HG03460 (cell line): ENCODE results near the gene CES1.
"Not testable (repeated sequence)": the region's sequence is repeated elsewhere in the genome, so short reads cannot be mapped to it uniquely, and the experiment has no call there.

Experiments
- ATAC-seq: cut with Tn5 transposase; IDR thresholded peaks from one replicate; pipeline ENCODE4 v1.9.1; 2021; ENCODE audit not compliant: unreplicated experiment

CES1 gene

DNA sequence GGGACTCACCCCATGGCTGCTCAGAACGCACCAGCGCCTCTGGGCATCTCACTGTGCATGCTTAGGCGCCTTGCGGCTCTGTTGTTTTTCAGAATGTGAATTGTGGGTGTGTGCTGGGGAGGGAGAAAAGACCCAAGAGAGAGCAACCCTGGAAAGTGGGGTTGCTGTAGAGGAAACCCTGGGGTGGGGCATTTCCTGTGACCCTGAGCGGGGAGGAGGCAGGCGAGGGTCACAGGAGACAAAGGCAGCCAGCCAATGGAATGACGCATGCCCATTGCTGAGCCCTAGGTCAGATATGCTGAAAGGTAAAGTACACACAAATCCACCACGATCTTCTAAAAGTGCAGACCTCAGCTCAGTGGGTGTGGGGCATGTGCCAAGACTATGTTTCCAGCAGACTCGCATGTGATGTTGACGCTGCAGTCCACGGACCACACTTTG lies 39.9 kb downstream of the CES1 start:
- ATAC-seq: not testable (repeated sequence)

DNA sequence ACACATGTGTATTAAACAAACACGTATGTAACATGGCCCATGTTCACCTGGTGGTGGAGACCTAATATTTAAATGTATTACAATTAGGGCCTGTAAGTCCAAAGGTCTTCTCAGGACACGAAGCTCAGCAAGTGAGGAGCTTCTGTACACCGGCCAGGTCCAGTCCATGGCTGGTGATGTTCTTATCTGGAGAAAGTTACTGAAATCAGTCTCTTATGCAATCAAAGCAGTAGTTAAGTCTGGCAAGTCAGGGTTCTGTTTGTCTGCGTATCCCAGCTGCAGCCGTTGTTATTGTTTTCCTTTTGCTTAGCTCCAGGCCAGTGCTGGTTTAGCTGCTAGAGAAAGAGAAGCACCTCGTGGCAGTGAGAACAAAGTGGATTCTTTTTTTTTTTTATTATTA lies 41.4 kb downstream of the CES1 start:
- not testable (repeated sequence) for ATAC-seq

DNA sequence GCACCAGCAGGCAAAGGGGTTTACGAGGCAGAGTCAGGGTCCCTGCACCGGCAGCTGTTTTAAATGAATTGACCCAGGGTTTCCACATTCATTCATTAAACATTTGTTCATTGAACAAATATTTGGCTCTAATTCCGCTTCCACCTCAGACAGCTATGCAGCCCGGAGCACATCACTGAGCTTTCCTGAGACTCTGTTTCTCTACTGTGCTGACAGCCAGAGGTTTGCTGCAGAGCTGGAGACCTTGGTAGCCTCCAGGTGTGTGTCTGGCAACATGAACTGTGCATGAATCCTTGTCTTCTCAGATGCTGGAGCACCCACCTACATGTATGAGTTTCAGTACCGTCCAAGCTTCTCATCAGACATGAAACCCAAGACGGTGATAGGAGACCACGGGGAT lies 42.7 kb downstream of the CES1 start:
- not testable (repeated sequence) for ATAC-seq

DNA sequence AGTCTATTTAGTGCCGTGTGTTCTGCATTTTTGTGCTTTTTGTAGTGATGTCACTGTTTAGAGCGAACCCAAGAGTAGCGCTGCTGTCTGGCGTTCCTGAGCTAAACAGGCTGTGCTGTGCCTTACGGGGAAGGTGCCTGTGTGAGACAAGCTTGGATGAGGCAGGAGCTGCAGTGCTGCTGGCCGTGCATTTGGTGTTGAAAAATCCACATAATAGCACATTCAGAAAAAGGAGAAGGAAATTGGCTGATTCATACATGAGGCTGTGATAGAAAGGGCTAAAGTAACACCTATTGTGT lies 50.2 kb downstream of the CES1 start:
- ATAC-seq: not testable (repeated sequence)

DNA sequence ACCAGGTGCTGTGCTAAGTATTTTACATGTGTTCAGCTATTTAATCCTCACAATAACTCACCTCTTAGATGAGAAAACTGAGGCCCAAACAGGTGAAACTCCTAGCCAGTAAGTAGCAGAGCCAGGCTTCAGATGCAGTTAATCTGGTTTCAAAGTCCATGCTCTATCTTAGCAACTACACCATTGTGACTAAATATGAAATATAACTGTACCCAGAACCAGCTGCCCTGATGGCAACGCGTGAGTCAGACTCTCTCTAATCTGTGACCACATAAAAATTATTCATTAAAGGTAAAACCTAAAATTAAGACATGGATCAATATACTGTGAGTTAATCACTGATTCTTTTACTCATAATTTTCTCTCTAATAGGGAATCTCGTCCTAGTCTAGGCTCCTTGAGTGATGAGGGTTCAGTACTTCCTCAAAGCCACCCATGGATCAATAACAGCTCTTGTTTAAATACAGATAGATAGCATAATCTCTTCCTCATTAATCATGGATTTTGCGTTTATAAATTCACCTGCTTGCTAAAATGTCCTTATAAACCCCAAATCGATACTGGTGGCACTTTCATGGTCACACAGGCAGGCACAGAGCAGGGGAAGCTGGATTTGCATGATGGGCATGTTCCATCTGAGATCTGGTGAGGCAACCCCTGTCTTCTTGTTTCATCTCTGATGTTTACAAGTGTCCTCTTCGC lies 50.7 kb downstream of the CES1 start:
- ATAC-seq: not testable (repeated sequence)

DNA sequence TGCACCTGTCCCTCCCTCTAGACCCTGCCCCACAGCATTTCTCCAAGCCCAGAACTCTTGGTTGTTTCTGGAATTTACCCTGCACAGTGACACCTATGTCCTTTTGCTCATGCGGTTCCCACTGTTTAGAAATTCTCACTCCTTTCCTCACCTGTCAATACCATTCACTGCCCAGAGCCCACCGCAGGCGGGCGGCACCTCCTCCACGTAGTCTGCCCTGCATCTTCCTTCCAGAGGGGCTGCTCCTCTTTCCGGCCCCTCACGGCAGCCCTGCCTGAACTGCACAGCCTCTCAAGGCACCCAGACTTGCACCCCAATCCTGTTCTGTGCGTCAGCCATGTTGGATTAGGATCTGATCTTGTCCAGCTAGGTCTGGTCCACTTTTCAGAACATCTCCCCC lies 51.4 kb downstream of the CES1 start:
- ATAC-seq: not testable (repeated sequence)

DNA sequence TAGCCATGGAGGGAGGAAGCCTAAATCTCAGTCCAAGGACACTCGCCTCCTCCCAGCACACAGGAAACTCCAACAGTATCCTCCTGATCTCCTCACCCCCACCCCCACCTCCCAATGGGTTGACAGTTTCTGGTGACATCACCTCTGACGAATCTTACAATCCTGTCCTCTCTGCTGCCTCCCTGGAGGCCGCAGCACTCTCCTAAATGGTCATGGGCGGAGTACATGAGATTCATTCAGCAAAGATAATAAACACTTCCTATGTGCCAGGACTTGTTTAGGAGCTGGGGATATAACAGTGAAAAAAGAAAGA lies 52.8 kb downstream of the CES1 start:
- ATAC-seq: not testable (repeated sequence)

DNA sequence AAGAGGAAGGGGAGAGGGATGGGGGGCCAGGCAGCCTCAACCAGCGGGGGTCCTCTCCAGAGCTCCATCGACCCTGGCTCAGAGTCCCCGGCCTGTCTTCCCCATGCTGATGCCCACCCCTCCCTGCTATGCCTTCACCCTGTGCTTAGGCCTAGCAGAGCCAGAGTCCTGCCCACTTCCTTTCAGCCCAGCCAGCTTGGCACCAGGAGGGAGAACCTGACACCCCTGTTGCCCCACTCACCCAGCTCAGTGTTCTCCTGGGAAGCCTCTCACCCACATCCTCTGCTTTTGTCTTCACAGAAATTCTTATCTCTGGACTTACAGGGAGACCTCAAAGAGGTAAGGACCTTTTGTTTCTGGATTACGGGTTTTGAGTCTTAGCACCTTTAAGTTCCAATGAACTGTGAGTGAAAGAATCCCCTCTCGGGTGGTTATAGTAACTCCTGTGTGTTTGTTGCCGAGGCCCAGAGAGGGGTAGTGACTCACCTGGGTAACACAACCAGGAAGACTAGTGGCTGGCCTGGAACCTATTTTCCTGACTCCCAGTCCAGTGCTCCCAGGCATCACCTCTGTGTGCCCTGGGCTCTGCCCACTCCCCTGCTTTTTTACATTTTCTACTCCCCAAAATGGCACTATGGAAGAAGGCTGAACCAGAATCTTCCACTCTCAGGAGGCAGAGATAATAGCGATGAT lies 53.3 kb downstream of the CES1 start:
- ATAC-seq: no peak

DNA sequence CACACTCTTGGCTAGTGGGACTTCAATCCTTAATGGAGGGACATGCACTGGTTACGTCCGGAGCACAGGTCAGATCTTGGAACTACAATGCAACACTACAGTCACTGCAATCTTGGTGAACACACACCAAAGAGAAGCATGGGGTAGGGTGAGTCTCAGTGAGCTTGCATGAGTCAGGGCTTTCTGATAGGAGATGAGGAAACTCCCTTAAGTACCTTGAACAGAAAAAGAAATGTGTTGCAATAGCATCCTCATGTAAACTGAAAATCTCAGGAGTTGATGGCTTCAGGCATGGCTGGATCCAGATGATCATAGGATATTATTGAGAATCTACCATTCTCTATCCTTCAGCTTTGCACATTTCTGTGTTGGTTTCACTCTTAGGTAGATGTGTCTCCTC lies 54.1 kb downstream of the CES1 start:
- no peak for ATAC-seq

DNA sequence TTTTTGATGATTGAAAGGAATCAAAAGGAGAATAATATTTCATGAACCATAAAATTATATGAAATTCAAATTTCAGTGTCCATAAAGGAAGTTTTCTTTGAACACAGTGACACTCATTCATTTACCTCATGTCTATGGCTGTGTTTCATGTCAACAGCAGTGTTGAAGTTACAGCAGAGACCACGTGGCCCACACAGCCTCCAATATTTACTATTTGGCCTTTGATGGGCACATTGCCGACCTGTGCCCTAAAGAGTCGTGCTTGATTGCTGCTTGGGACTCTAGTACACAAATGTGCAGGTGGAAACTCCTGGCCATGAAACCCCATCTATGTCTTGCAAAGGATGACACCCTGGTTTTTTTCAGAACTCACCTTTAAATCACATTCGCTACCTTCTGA lies 57.0 kb downstream of the CES1 start:
- ATAC-seq: no peak

DNA sequence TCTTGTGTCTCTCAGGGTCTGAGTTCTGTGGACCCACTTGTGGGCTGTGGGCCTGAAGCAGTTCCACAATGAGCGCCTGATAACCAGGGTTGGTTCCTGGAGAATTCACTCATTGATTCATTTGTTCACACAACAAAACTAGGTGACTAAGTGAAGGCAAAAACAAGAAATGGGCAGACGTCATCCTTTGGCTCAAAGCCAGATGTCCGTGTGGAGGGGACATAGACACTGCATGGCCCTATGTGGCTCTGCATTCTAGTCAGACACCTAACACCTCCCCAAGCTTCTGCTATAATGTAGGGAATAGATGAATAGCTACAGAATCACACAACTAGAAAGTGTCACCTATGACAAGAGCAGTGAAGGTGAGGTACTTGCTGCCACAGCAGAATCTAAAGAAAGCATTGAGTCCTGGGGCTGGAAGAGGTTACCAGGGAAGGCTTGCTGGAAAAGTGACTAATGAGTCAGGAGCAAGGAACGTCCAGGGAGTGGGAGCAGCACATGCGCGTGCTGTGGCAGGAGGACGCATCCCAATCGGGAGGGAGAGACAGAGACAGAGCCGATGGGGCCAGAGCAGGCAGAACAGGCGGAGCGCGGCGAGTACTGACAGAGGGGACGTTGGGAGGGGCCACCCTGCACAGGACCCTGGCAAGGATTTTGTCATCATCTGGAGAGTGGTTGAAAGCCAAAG lies 58.9 kb downstream of the CES1 start:
- no peak for ATAC-seq

DNA sequence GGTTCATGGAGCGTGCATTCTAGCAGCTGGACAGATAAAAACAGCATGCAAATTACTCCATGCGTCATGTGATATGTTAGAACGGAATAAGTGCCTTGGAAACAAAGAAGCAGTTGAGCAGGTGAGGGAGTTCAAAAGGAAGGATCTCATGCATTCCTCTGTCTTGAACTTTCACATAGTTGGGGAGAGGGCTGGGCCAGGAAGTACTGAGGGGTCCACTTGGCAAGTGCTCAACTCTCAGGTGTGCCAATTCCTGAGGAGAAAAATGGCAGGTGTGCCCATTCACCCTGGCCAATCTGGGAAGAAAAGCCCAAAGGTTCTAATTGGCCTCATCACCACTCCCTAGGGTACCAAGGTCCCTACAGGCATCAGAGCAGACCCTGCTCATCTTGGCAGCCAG lies 67.7 kb downstream of the CES1 start:
- no peak for ATAC-seq

DNA sequence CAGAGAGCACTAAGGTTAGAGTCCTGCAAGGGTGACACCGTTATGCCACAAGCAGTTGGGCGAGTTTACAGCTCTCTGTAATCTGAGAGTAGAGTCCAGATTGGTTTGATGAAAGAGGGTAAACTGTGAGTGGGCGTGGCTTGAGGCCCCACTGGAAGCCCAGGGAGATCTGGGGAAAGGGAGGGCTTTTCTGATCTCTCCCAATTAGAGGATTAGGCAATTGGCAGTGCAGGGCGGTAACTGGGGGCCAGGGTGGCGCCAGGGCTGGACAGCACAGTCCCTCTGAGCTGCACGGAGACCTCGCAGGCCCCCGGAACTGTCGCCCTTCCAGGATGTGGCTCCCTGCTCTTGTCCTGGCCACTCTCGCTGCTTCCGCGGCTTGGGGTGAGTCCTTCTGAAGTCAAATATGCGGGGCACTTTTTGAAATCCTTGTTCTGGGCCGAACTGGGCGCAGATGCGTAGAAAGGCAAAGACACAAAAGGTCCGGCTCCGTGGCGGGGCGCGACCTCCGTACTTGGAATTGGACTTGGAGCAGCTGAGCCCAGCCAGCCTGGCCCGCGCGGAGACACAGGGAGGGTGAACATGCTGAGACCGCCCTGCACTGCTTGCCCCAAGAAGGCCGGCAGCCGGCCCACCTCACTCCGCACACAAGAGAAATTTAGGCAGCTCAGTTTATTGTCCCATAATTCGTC lies 72.4 kb downstream of the CES1 start:
- no peak for ATAC-seq

DNA sequence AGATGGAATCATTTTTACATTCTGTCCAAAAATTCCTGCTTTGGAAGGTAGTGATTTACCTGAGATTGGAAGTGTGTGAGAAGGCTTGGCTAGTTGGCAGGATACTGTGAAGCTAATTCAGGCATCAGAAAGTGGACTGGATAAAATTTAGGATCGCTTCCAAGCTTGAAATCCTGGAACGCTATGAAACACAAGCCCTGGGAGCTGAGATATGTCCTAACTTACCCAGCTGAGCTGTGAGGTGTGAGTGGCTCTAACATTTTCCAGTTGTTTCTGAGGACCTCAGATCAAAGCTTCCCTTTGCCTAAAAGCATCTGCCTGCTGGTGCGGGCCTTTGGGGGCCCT lies 73.0 kb downstream of the CES1 start:
- ATAC-seq: not testable (repeated sequence)

DNA sequence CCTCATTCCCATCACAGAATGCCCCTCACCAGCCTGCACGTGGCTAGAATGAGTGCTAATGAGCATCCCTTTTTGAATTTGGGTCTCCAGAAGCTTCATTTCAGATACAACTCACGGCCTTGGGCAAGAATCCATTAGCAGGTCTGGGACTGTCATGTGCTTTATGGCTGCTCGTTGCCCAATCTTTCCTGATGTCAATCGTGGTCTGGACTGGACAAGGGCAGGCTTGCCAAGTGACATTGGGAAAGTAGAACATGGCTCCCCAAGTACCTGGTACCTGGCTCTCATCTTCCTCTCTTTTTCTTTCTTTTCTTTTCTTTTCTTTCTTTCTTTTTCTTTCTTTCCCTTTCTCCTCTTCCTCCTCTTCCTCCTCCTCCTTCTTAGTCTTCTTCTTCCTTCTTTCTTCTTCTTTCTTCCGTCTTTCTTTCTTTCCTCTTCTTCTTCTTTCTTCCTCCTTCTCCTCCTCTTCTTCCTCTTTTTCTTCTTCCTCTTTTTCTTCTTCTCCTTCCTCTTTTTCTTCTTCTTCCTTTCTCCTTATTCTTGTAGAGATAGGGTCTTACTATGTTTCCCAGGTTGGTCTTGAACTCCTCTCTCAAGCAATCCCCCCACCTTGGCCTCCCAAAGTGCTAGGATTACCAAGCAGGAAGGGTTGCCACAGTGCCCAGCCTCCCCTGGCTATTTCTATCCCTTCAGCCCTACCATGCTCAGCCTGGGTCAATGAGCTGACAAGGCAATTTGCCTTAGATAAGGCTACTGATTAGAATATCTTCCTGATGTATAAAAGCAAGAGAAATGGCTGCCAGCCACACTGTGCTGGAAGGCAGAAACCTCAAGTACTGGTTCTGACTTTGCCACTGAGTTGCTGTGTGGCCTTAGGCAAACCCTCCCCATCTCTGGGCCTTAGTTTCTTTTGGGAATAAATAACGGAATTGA lies 75.0 kb downstream of the CES1 start:
- not testable (repeated sequence) for ATAC-seq

DNA sequence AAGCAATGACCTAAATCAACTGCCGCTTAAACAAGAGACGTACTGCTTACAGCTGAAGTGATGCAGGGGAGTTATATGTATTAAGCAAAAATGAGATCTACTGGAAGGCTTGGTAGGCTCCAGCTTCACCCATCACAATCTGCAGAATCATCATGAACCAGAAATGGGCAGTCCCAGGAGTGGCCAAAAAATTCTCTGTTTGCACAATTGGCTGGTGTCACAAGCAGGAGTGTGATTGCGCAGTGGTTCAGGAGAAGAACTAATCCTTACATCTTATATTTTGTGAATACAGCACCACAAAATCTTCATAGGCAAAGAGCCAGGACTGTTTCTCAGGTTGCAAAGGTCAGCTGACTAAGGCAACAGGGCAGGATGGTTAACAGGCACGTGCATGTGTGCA lies 75.9 kb downstream of the CES1 start:
- no peak for ATAC-seq

DNA sequence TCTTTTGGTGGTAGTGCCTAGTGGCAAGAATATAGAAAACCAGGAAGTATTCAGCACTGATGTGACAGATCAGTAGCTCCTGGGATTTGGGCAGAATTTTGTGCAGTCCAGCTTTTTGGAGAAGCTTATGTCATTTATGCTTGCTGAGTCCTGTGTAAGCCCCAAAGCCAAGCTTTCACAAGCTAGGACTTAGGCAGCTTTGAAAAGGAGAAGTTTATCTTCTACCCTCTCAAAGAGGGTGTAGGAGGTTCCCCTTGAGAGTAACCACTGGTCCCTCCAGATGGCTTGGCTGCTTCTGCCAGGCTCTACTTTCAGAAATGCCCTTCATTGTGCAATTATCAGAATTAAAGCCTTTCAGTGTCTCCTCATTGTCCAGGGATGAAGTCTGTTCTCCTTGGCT lies 78.8 kb downstream of the CES1 start:
- no peak for ATAC-seq

DNA sequence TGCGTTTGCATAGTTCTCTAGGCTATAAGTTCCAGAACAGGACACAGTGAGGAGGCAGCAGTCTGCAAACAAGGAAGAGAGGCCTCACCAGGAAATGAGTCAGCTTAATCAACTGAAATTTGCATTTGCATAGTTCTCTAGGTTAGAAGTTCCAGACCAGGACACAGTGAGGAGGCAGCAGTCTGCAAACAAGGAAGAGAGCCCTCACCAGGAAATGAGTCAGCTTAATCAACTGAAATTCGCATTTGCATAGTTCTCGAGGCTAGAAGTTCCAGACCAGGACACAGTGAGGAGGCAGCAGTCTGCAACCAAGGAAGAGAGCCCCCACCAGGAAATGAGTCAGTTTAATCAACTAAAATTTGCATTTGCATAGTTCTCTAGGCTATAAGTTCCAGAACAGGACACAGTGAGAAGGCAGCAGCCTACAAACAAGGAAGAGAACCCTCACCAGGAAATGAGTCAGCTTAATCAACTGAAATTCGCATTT lies 79.7 kb downstream of the CES1 start:
- not testable (repeated sequence) for ATAC-seq
